Astrocyte of the spinal cord (primary cell): ENCODE results near the gene ADAMTS6.

Experiments used
- DNase-seq: peaks from one replicate; pipeline ENCODE4 v3.0.0; 2011; ENCODE audit warnings: low read depth, low spot score
- H3K4me3 ChIP-seq: 2 replicates; pipeline ENCODE4 v1.5.1; 2011; ENCODE audit warnings: low read depth, mild to moderate bottlenecking, low read length, moderate library complexity
- in situ Hi-C: cut with HindIII; loops from 2 replicates; pipeline ENCODE4 v1.10.0; 2017; ENCODE audit warnings: low sequenced_read_pairs
- TF ChIP-seq, protein P1 (sequence below): IDR thresholded peaks from 2 replicates; pipeline ENCODE4 v1.5.1; 2012; ENCODE audit warnings: low read depth, mild to moderate bottlenecking, low read length, inconsistent platforms

The ADAMTS6 gene

DNA sequence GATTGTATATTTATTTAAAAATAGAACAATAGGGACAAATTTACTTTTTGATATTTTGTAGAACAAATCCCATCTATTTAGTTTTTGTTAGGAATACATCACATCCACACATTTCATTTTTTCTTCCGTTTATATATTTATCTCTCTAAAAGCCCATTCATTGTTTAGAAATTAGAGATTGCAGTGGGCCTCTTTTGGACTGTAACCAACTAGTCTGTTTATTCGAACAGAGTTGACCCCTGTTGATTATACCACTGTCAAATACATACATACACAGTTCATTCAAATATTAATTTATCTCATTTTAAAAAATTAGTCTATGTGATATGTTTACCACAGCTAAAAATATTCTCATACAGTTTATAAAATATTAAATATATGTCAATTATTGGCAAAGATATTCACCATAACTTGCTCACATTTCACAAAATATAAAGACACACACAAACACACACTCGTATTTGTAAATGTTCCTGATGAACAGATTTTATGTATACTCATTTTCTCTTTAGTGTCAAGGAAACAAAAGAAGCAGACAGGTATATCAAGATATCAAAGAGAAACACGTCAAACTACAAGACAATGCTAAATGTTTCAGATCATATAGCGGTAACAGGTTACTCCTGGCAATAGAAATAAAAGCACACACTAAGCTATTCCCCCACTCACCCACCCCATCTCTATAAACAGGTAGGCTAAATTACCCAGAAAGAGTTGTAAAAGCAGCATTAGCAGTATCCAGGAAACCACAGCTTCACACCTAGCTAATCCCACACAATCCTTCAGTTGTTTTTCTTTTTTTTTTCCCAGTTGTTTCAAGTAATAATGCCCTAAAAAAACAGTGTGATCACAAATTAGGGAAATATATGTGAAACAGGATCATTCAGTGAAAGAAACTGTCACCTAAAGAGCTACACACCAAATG, 283.9 kb downstream of the ADAMTS6 start:
- TF ChIP-seq, protein P1, sequence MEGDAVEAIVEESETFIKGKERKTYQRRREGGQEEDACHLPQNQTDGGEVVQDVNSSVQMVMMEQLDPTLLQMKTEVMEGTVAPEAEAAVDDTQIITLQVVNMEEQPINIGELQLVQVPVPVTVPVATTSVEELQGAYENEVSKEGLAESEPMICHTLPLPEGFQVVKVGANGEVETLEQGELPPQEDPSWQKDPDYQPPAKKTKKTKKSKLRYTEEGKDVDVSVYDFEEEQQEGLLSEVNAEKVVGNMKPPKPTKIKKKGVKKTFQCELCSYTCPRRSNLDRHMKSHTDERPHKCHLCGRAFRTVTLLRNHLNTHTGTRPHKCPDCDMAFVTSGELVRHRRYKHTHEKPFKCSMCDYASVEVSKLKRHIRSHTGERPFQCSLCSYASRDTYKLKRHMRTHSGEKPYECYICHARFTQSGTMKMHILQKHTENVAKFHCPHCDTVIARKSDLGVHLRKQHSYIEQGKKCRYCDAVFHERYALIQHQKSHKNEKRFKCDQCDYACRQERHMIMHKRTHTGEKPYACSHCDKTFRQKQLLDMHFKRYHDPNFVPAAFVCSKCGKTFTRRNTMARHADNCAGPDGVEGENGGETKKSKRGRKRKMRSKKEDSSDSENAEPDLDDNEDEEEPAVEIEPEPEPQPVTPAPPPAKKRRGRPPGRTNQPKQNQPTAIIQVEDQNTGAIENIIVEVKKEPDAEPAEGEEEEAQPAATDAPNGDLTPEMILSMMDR = no peak
- in situ Hi-C loops = no loop called here
- DNase-seq = no peak
- no peak overlapping the region for H3K4me3 ChIP-seq

DNA sequence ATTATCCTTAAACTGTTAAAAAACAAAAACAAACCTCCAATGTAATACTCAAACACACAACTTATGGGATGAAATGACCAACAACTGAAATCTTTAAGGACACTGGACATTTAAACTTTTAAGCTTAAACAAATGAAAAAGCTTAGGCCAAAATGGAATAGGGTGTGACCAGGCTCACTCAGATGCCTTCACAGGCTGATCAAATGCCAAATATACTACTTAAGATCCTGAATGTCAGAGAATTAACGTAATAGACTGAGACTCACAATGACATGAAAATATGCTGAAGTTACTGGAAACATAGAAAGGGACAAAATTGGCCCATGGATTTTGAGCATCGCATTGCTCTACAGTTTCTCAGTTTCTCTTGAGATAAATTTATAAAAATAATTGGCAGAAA, 286.8 kb downstream of the ADAMTS6 start:
- no peak for DNase-seq
- in situ Hi-C loops = no loop called here
- TF ChIP-seq, protein P1 = no peak
- no peak overlapping the region for H3K4me3 ChIP-seq

DNA sequence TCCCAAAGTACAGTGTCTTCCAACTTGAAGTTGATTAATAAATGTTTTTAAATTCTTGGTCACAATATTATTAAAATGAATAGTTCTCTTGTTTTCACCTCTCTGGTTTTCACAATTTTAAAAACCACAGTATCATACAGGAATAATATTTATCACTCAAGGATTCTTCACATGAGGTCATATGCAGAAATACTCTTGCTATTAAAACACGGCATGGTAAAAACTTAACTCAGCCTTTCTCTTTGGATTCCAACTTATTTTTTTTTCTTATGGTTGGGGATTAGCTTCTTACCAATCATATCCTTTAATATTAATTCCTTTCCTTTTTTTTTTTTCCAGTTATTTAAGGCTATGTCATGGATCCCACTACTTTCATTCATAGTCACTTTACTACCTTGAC, 289.4 kb downstream of the ADAMTS6 start:
- H3K4me3 ChIP-seq = no peak overlapping the region
- in situ Hi-C loops = no loop called here
- TF ChIP-seq, protein P1 = no peak
- DNase-seq = peak; percentile 37

DNA sequence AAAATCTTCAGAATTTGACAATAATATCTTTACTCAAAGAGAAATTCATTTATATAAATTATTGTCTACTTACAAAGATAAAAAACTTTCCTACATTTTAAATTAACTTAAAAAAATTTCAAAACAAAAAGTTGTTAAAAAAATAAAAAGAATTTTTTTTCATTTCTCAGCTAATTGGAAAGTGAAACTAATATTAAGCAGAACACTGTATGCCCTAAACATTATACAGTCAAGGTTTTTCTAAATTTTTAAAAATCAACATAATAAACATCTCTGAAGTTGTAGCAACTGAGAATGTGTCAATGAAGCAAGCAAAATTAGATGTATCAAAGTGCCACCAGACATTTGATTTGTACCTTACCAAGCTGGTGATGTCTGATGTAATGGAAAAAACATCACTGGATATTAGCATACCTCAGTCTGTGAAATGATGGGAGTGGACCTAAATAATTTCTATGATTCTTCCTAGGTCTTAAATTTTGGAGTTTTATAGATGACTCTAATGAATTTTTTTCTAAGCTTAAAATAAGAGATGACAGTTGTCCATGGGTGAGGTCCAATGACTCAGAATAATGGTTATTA, 290.1 kb downstream of the ADAMTS6 start:
- DNase-seq = peak; percentile 46
- in situ Hi-C loops = no loop called here
- TF ChIP-seq, protein P1 = no peak
- H3K4me3 ChIP-seq = no peak overlapping the region

DNA sequence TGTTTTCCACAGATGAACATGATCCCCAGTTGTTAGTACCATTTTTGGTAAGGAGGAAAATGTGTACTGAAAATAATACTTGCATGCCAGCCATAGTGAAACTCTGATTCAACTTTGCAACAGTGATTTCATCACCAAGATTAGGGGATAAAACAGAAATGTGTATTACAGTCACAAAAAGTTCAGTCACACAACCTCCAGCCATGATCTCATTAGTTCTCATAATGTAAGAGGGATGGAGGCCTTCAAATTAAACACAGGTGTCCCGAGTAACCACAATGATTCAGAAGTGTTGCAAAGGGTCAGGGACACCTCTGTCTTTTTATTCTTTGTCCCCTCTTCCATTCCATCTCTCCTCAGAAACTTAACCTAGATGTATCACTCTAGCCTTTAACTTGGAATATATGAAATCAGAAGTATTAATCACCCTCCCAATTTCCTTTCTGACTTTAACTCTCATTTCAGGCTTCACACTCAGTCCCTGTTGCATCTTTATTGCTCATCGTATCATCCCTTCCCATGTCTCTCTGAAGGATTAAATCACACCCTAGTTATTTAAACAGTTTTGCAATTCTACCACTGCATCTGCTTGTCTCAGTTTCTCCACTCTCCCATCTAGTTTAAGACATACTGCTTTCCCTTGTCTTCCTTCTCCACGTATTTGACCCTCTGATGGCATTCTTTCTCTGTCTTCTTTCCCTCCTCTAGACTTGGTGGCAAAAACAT, 291.2 kb downstream of the ADAMTS6 start:
- DNase-seq = peak; percentile 96
- TF ChIP-seq, protein P1 = no peak
- H3K4me3 ChIP-seq = no peak overlapping the region
- in situ Hi-C loops = no loop called here

DNA sequence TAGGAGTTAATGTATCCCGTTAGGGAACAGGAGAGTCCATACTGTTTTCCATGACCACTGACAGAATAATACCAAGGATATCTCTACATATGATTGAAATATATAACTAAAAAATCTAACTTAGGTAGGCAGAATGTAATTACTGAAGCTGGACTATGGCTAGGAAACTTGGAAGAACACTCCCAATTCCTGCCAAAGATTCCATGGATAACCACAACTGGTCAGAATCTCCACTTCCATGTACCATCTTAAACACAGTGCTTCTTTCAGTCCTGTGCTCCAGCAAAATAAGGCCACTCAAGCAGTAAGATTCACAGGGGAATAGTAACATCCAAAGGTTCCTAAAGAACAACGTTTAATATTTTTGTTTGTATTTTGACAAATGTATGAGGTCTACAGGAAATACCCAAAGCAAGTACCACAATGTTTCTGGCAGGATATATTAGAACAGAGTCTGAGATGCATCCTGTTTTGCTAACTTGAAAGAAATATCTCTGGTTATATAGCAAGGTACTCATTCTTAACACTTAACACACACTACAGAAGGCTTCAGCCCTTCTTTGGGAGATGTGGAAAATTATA, 295.0 kb downstream of the ADAMTS6 start:
- no peak overlapping the region for H3K4me3 ChIP-seq
- in situ Hi-C loops = no loop called here
- TF ChIP-seq, protein P1 = no peak
- DNase-seq = peak; percentile 63
